IPS-NIHi7 (cell line): Measurements from ENCODE around the gene SEMA3F.

ENCODE experiments used
- DNase-seq: peaks from one replicate; pipeline ENCODE4 v3.0.0; 2012; ENCODE audit warnings: mixed read lengths; ENCODE audit errors: extremely low spot score

Gene SEMA3F

DNA sequence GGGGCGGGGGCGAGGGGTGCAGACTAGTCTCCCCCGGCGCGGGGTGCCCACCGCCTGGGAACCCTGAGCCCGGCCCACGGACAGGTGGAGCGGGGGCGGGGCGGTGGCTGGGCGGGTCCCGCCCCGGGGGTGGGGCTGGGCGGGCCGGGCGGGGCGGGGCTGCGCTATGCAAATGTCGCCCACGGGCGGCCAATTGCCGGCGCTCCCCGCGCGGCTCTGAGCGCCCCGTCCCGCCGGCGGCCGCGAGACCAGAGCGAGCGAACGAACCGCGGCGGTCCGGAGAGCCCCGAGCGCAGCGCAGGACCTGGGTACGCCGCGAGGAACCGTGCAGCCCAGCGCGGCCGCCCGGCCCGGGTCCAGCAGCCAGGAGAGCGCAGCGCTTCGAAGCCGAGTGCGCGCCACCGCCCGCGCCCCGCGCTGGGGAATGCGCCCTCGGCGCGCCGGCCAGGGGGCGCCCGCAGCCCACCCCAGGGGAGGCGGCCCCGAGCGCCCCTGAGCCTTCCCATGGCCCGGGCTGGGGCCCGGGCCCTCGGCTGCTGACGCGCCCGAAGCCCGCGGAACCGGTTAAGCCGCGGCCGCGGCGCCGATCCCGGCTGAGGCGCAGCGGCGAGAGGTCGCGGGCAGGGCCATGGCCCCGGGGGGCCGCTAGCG is at the start of gene SEMA3F:
SEMA3F (plus strand) TSS at position 485 of the 651 bp plus-strand sequence. CDS start 4,299 bp downstream, outside the sequence.
- DNase-seq: peak; percentile 88

DNA sequence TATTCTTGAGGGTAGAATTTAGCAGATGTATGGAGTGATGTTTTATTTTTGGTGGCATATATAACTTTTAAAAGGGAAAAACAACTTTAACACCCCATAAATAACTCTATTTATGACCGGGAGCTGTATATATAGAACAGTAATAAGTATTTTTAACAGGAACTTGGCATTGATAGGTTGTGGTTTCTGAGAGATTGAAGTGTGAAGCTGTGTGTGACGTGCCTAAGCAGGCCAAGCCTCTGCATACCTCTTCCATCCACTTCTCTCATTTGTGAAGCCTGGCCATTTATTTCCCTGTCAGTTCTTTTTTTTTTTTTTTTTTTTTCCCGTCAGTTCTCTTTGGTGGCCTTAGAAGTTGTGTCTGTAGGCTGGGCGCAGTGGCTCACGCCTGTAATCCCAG is 43.4 kb upstream of the SEMA3F start:
- no peak for DNase-seq

DNA sequence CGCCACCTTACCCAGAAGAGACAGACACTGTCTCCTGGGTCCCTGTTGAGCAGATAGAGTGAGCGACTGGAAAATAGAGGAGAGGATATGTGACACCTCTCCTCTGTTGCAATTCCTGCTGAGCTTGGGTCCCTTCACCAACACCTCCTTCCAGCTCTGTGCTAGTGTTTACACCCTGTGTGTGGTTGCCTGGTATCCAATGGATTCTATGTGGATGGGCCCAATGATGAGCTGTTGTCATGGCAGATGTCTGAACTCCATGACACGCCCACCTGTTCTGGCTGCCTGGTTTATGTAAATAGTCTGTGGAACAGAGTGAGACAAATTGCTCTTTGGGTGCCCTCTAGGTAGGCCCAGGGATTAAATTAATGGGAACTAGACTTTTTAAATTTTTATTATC is 42.7 kb upstream of the SEMA3F start:
- DNase-seq: no peak

GRCh38 chr3:50117120-50117519 is 38.0 kb upstream of the SEMA3F start:
- no peak for DNase-seq

- no peak for DNase-seq
Observed at GRCh38 chr3:50118237-50118636, 36.9 kb upstream of the SEMA3F start.

DNA sequence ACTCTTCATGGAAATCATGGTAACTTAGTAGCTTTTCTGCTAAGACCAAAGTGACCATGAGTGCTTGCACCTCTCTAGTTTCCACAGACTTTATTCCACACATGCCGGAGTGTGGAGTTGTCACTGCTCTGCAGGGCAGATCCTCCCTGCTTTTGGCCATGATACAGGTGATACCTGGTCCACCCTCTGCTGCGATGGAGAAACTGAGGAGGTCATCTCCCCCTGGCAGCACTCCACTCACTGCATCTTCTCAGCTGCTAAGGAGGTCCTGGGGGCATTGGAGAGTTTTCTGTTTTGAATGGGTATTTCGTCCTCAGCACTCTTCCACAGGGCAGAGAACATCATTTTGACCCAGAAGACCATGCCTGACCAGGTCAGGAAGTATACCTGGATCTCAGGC is 35.3 kb upstream of the SEMA3F start:
- no peak for DNase-seq

DNA sequence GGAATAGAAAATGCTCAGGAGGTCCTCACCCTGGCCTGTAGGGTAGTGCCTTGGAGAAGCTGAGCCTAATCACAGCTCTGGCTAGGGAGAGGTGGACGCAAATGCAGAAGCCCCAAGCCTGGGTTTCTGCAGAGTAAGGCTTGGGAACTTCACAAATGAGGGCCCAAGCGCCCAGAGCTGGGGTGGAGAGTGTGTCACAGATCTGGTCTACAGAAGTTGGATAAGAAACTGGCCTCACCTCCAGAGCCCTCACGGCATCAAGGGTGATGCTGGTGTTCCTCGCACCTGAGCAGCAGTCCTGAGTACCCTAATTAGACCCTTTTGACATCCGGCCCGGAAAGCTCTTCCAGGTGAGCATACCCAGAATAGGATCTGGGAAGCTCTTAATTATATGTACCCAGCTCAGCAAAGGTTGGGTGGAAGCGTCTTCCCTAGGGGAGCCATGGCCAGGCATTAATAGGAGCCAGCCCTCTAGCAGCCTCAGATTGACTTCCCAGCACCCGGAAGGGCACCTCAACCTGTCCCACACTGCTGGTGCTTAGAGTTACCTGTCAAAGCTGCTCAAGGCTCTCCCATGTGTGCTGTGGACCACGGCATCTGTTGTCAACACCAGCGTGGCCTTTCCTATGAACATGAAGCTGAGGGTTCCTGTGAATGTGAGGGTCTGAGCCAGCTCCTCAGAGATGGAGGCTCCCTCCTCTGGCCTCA is 34.6 kb upstream of the SEMA3F start:
- no peak for DNase-seq

DNA sequence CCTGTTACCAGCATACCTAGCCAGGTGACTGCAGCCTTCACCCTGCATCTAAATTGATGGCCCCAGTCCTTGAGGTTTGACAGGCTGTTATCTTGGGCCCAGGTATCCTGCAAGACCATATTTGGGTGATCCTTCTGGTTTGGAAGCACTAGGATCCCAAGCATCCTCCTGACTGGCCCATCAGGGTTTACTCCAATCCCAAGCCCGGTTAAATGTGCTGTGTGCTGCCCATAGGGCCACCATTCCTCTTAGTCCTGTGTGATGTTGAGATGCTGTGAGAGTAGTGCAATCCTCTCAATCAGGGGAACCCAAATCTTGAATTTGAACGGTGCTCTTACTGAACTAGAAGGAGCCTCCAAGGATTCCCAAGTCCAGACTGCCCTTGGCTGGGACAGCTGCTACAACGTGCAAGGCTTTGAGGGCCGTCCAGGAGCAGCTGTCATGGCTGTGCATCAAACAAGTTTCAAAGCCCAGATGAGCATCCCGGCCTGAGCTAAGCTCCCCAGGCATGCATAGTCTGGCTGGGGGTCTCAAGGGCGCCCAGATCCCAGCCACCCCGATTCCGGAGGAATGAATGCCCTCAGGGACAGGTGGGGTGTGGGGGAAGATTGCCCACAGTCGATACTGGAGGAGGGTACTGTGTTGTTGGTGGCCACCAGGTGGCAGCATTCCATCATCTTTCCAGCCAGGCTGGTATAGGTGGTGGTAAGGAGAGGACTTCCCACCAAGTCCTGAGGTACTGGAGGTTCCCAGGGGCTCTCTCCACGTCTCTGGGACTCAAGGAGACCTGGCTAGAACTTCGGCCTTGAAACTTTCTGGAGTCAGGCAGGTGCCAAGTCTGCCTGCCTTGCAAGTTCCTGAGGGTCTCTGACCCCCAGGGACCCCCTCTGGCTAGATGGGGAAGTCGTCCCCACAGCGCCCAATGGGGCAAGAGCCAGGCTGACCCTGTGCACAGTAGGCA is 33.8 kb upstream of the SEMA3F start:
- peak; percentile 94 for DNase-seq

GRCh38 chr3:50122071-50122470 is 33.1 kb upstream of the SEMA3F start:
- DNase-seq: no peak

DNA sequence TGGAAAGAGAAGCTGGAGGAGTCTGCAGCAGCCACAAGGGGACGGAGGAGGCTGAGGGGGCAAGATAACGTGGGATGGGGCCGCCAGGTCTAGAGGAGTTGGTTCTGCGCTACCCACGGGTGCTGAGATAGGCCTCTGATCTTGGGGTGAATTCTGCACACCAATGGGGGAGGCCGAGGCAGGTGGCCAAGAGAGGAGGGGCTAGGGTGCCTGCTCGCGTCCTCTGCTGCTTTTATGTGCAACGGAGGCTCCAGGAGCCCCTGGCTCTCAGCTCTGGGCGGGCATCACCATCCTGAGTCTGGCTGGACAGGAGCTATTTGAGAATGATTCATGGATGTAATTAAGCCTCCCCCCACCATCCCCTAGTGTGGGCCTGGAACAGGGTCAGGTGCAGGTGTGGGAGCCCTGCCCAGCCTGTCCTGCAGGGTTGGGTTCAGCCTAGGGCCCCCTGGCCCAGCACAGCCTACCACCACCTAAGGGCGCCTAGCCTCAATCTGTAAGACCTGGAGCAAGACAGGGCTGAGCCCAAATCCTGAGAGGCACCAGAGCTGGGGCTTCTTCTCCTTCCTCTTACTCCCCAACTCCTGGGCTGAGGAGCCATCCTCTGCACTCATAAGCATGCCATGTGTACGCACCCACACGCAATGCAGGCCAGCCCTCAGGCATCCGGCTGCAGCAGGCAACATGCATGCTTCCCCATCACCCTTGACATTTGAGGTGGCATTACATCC is 32.3 kb upstream of the SEMA3F start:
- no peak for DNase-seq

DNA sequence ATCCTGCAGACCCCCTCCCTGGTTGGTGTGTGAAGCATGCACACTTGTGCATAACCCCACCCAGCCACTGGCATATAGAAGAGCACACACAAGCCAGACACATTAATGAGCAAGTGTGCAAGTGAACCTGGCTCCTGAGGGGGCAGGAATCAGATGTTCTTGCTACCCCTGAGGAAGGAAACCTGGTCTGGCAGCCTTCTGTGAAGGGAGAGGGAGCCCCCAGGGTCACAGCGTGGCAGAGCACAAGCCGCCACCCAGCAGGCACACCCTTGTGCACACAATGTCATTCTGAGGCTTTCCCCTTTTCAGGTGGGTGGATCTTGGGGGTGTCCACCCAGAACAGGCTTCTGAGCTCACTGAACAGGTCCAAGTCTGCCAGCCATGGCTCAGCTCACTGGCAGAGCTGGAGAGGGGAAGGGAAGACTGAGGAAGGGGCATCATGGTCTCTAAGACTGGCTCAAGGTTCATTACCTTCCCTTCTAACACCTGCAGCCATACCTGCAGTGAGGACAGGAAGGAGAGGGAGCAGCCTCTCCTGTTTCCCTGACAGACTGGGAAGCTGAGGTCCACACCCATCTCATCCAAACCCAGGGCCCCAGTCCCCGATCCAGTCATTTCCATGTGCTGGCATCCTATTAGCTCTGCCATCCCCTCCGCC is 31.6 kb upstream of the SEMA3F start:
- no peak for DNase-seq

GRCh38 chr3:50124052-50124799 is 30.9 kb upstream of the SEMA3F start:
- DNase-seq: no peak

DNA sequence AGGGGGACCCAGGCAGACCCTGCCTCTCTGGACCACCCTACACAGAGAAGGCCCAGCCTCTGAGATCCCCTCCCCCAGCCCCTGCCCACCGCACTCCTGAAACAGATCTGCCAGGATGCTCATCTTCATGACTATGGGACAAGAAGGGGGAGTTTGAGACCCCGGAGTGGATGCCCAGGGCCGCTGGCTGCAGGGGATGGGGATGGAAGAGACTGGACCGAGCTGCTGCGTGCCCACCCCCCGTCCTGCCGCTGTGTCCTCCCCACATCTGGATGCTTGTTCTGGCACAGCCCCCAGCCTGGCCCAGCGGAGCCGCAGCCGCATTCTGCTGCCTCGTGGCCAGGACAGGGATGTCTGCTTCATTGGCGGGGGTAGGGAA is 30.3 kb upstream of the SEMA3F start:
- no peak for DNase-seq

DNA sequence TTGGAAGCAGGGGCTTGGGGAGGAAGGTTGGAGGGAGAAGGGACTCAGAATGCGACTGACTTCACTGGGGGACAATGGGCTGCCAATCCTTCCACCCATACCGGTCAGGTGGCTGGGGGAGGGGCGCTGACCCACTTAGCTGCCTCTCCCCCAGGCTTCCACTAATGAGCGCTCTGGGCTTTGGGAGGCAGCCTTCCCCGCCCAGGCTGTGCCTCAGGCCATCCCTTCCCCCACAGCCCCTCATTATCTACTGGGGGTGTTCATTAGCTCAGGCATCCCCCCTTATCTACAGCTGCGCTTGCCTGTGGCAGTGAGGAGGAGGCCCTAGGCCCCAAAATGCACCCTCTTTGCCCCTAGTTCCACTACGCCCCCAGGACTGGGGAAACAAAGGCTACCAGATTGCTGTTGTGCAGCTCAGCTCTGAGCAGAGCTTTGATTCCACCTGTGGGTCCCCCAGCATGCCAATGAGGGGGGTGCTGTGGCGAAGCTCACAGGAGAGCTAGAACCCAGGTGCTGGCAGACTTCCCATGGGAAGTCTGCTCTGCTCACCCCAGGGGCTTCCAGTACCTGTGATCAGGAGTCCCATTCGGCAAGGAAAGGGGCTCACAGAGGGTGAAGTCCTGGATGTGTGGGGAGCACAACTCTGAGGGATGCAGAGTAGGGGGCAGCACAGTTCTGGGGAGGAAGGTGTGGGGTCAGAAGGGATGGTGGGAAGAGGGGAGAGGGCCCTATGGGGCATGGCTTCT is 29.4 kb upstream of the SEMA3F start:
- DNase-seq: no peak

- no peak for DNase-seq
Observed at GRCh38 chr3:50126287-50127211, 28.6 kb upstream of the SEMA3F start.

- DNase-seq: no peak
Observed at GRCh38 chr3:50127251-50127691, 27.9 kb upstream of the SEMA3F start.

DNA sequence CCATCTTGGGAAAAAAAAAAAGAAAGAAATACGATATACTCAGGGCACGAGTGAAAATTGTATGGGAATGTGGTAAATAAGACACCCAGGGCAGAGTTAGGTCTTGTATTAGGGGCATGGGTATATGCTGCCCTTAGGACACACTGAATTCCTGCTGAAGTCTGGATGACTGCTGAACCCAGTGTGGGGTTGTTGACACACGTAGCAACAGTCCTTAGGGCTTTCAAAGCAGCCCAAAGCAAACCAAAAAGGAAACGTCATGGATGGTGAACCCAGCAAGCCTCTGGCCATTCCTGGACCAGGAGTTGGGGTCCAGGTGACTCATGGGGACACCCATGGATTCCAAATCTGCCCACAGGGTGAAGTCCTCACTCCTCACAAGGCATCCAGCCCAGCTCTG is 27.1 kb upstream of the SEMA3F start:
- no peak for DNase-seq

DNA sequence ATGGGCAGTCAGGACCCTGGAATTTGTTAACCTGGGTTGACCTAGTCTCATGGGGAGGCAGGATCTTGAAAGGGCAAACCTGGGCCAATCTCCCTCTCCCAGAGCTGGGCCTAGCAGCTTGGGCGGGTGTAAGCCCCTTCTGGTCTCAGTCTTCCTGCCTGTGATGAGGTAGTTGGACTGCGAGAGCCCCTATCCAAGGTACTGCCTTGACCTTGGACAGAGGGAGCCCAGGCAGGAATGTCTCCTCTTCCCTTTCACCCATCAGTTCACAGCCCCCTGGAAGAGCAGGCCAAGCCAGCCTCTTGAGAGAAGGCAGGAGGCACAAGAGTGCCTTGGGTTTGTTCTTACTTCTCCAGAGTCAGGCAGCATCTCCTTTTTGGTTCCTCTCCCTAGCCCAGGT is 24.7 kb upstream of the SEMA3F start:
- no peak for DNase-seq
